Skeletal muscle cell (primary cell): ENCODE results near the gene FSHR.

Experiments
- DNase-seq: peaks from one replicate; pipeline ENCODE4 v3.0.0-alpha.2; 2010; ENCODE audit warnings: low read depth
- H3K4me3 ChIP-seq: 2 replicates; pipeline ENCODE4 v1.5.1; 2011; ENCODE audit warnings: low read depth, mild to moderate bottlenecking, control low read depth, low read length, moderate library complexity

Gene FSHR

DNA sequence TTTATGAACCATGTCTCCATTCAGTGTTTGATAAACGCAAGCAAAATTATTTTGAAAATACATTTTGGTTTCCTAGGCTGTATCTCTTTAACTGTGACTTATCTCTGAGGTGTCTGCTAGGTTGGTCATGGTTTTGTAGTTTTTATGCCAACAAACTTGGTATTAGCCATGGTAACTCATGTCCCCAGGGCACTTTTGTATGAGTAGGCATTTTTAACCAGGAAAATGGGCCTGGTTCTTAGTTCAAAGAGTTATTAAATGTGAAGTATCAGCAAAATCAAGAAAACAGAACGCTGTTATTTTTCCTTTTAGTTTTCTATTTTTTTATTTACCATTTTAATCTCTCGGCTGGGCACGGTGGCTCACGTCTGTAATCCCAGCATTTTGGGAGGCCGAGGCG lies 219.5 kb downstream of the FSHR start:
- no peak overlapping the region for H3K4me3 ChIP-seq
- DNase-seq = no peak

DNA sequence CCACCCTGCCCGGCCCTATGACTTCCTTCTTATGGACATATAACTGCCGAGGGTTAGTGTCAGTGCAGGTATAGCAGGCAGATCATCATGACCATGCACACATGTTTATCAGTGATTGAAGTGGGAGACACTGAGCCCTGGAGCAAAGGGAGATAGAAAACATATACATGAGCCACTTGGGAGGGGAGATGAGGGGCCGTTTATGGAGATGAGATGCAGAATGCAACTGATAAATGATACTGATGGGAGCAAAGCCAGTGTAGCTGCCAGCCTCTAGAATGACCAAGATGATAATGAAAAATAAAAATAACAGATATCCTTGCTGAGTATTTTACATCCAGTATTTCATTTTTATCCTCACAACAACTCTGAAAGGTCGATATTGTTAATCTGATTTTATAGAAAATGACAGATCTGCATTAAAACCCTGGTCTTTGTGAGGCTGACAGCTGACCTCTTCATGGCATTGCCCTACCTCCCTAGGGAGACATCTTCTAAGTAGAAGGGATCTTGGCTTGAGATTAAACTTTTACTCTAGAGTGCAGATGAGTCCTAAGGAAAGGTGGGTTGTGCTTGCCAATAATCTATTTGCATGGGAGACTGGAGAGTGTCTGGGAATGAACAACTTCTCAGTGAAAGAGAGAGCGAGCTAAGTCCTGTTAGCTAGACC lies 220.4 kb downstream of the FSHR start:
- no peak overlapping the region for H3K4me3 ChIP-seq
- DNase-seq = no peak

DNA sequence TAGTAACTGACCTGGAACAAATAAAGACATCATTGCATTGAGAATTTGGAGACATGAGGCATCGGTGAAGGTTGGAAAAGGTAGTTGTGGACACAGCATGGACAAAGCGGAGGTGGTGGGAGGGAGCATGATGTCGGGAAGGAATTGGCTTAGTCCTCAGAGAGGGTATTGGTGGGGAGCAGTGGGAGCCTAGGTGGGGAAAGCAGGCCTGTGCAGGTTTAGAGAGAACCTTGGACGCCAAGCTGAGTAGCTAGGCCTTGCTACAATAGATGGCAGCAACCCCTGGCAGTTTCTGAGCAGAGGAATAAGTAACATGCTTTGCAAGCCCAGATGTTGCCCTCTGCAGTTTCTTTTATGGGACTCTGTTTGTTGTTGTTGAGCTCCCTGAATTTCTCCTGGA lies 221.6 kb downstream of the FSHR start:
- no peak for DNase-seq

DNA sequence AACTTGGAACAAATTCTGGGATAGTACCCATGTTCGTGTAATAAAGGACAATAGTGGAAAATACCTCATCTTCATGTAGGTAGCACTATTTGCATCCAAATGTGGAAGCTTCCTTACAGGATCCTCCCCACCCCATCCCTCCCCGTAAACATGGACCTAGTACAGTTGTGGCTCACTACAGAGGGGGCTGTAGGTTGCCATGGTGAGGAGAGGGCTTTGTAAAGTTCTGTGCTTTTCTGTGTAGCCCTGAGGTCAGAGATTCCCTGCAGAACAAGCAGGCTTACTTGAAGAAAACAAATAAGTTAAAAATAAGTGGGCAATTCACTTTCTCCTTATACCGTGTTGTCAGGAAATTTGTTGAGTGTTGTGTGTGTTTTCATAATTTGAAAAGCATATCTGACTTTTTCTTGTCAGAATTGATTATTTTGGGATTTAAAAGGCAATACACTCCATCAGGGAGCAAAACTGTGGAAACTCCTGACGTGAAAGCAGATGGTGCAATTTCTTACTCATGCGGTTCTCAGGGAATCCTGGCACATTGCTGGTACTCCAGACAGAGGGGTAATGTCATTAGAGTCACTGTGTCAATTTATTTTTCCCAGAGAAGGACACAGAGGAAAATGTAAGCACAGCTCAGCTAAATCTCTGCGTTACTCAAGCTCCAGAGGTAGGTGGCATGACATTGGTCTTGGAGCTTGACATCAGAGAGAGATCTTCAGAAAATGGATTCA lies 224.6 kb downstream of the FSHR start:
- no peak for DNase-seq
- H3K4me3 ChIP-seq = no peak overlapping the region

More for the DNA sequence above, 221.6 kb downstream of the FSHR start:
- no peak overlapping the region for H3K4me3 ChIP-seq

DNA sequence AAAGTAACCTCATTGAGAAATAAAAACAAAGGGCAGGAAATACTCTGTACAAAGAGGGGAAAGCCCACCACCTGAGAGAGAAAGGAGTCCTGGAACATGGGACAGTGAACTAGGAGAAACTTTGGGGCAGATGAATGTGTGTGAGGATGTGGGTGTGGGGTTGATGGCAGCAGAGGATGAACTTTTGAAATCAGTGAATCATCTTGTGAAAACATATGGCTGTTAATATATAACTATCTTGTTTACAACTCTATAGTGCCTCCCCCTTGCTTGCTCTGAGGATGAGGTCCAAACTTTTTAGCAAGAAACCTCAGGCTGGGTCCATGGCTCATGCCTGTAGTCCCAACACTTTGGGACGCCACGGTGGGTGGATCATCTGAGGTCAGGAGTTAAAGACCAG lies 227.0 kb downstream of the FSHR start:
- no peak for DNase-seq

DNA sequence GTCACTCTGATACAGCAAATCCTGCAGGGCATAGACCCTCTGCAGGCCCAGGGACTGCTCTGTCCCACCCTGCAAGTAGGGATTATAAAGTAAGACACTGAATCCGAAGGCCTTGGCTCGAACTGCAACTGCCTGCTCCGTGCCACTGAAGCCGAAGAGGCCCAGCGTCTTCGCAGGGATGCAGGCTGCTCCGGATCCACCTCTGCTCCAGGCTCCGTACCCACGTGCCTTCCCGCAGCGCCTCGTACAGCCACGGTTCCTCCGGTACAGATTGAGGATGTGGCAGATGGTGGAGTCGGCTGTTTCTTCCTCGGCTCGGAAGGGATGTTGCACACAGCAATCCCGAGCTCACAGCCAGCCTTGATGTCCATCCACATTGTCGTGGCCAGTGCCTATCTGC lies 238.4 kb downstream of the FSHR start:
- DNase-seq = no peak
- H3K4me3 ChIP-seq = no peak overlapping the region

More for the DNA sequence above, 227.0 kb downstream of the FSHR start:
- no peak overlapping the region for H3K4me3 ChIP-seq

DNA sequence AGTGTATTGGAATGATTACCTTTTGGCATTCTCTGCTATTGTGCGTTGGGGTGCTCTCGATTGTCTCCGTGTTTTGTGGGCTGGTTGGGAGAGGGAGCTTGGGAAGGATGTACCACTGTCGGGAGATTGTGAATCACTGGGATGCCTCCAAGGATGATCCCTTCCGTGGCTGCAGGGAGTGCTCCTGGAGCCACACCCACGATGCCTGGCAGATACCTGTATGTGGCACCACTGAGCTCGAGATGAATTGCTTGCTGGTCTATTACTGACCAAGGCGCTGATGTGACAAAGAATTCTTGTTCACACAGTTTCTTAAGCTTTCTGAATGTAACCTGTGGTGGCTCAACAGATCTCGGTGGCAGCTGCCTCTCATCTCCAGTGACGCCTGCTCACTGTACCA lies 239.1 kb downstream of the FSHR start:
- no peak for DNase-seq
- H3K4me3 ChIP-seq = no peak overlapping the region

DNA sequence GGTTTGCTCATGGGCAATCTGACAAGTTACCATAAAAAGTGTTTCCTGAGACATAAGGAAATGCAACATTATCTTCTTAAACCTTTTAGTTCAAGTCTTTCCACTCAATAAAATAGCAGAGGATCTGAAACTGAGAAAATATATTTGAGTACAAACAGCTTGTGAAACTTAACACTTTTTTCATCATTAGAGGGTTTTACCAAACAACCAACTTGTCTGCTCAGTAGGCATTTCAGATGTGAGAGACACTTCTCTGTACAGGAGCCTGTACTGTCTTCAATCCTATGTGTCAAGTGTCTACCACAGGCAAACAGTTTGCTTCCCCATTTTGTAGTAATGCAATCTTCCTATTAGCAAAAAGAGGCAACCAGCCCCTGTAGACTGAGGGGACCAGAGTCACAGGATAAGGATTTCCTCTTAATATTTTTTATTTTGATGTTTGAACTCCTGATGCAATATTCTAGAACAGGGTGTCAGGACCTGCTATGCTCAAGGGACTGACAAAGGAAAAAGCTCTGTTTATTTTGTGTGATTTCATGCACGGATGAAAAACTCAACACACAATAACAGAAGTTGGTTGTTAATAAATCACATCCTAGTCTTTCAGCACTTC lies 239.7 kb downstream of the FSHR start:
- no peak overlapping the region for H3K4me3 ChIP-seq
- no peak for DNase-seq
